C4-2B (cell line): ENCODE results near the gene ANKRD6.

Source experiments
- CTCF ChIP-seq: fragments of 450-650 bp; conservative IDR thresholded peaks from 2 replicates; pipeline ENCODE4 v1.5.1; 2017; ENCODE audit warnings: mild to moderate bottlenecking
- ZFX ChIP-seq: fragments of 450-650 bp; IDR thresholded peaks from 2 replicates; pipeline ENCODE4 v1.6.1; 2017

- no peak for TF ChIP-seq CTCF
- no peak for TF ChIP-seq ZFX
Observed at GRCh38 chr6:89392823-89393222, 40.1 kb upstream of the ANKRD6 start.
